Measurements from ENCODE around the gene CNIH3.

CNIH3 gene

DNA sequence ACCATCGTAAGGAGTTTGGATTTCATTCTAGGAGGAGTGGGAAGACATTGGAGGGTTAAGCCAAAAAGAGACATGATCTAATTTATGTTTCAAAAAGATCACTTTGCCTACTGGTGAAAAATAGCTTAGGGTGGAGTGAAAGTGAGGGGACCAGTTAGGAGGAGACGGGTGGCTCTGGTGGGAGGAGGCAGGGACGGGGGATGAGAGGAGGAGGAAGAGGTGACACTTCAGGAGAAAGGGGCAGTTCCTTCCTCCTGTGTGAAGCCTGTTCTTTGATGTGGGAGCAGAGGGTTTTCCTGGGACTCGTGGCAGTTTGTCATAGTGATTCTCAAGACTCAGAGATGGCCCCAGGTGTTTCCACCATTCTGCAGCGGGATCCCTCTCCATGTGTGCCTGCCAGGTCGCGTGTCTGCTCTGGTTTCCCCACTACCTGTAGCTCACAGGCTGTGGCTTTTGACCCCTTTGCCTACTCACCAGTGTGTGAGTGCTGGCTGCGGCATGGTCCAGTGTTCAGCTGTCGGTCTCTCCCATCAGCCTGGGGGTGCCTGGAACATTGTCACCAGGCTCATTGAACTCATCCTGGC is 102.4 kb downstream of the CNIH3 start:
- in situ Hi-C loops (cut with MboI; ENCODE audit: low sequenced_read_pairs), result no loop called here

DNA sequence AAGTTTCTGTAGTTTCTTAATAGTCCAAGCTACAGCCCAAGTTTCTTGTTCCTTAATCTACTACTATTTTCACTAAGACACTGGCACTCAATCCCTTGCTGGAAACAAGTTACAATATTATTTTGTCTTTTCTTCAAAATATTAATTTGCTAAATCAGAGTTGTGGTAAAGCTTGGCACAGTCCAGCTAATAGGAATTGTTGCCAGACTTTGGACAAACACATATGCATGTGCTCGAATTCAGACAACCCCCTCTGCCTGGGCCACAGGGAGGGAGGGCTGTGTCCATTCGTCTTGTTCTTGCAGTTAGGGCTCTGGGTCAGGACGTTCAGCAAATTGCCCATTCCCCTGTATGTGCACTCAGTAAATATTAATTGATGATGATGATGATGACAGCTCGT is 103.6 kb downstream of the CNIH3 start:
- in situ Hi-C loops (cut with MboI; ENCODE audit: low sequenced_read_pairs), result no loop called here

DNA sequence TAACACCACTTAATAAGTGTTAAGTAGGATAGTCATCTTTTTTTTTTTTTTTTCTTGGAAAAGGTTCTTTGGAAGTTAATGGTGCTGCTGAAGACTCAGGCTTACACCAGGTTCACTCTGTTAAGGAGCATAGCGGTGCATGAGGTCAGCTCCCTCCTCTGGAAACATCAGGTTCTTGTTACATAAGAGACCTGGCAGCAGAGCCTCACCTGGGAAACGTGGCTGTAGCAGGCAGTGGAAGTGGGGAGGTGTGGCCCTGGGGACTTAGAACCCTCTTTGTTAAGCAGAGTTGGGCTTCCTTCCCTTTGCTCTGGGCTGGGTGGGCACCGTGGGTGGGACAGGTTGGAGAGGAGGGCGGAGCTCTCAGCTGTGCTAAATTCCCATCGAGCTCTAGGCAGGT is 104.1 kb downstream of the CNIH3 start:
- in situ Hi-C loops (cut with MboI; ENCODE audit: low sequenced_read_pairs), result no loop called here

GRCh38 chr1:224721000-224721399 is 104.9 kb downstream of the CNIH3 start:
- in situ Hi-C loops (cut with MboI; ENCODE audit: low sequenced_read_pairs), result no loop called here

- in situ Hi-C loops (cut with MboI; ENCODE audit: low sequenced_read_pairs), result no loop called here
These were observed 106.7 kb downstream of the CNIH3 start for GRCh38 chr1:224722838-224723237.

DNA sequence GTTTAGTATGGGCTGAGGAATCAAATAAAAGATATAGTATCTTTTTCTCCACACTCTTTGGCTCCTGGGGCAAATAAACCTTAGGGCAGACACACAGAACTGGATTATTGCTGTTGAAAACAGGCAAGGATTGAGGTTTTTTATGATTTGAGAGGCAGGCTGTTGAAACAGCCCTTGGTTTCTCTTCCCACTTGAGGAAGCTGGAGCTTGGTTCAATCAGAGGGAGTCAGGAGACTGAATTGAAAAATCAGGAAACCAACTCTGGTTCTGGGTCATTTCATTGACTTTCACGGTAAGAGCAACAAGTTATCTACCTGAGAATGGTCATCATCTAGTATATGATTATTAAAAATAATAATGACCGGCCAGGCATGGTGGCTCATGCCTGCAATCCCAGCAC is 108.4 kb downstream of the CNIH3 start:
- in situ Hi-C loops (cut with MboI; ENCODE audit: low sequenced_read_pairs), result no loop called here

DNA sequence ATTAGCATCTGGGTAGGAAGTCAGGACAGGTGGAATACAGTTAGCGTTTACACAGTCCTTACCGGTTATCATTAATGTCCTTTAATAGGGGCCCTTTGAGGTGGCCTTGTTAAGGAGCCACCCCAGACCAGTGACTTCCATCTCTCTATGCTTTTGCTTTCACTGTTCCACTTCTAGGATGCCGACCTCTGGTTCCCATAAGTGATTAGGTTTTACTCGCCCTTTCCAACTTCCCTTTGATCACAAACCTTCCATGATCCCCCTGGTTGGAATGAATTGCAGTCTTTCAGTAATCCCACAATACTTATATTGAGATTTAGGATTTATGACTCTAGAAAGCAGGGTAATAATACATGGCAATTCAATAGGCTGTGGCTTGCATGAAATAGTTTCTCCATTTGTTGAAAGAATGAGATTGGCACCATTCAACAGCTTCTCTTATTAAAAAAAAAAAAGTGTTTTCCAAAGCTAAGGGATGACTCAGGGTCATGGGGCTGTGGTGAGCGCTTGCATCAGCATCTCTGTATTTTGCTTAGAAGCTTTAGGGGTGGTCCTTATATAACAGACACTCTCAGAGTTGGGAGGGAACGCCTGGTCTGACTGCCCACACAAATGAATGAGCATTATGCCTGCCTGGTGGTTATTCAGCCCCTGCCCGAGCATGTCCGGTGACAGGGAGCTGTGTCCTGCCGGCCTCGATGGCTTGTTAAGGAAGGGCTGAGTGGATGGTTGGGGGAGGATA is 110.5 kb downstream of the CNIH3 start:
- in situ Hi-C loops (cut with MboI; ENCODE audit: low sequenced_read_pairs), result no loop called here

- in situ Hi-C loops (cut with MboI; ENCODE audit: low sequenced_read_pairs), result no loop called here
These were observed 111.5 kb downstream of the CNIH3 start for GRCh38 chr1:224727351-224728289.

DNA sequence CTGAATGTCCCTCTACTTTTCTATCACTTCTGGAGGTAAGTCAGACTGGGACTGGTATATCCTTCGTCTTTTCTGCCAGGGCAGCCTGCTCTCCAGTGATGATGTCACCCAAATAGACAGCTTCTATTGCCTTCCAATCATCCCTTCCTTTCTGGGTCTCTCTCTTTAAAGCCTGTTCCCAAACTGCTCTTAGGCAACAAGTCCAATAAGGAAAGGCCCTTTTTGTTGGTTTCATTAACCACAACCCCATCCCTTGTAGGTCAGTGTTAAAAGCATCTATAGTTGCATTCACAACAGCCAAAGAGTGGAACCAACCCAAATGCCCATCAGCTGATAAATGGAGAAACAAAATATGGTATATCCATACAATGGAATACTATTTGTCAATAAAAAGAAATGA is 114.4 kb downstream of the CNIH3 start:
- in situ Hi-C loops (cut with MboI; ENCODE audit: low sequenced_read_pairs), result no loop called here

- in situ Hi-C loops (cut with MboI; ENCODE audit: low sequenced_read_pairs), result no loop called here
These were observed 114.8 kb downstream of the CNIH3 start for GRCh38 chr1:224730965-224731364.

GRCh38 chr1:224731633-224732032 is 115.5 kb downstream of the CNIH3 start:
- in situ Hi-C loops (cut with MboI; ENCODE audit: low sequenced_read_pairs), result no loop called here

DNA sequence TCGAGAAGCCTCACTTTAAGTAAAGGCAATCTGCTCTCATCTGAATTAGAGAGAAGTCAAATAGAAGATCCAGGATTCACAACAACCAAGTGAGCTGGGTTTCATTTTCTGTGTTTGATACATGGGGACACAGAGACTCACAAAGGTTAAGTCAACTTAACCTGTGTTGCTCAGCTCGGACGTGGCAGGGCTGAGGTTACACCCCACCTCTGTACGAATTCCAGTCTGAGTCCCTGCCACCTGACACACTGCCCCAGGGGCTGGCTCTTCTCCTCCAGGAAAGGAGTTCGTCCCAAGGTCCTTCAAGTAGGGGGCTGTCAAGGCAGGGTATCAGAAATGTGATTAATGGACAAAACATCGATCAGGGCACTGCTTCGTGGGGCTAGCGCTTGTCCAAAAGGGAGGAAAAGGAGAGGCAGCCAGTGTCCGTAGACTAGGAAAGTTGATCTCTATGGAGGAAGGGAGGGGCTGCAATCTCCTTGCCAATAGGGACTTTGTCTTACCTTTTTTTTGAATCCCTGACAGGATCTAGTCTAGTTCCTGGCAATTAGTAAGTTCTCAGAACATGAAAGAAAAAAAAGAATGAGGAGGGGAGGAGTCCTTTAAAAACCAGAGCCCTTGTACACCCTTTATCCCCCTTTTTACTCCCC is 116.4 kb downstream of the CNIH3 start:
- in situ Hi-C loops (cut with MboI; ENCODE audit: low sequenced_read_pairs), result no loop called here

DNA sequence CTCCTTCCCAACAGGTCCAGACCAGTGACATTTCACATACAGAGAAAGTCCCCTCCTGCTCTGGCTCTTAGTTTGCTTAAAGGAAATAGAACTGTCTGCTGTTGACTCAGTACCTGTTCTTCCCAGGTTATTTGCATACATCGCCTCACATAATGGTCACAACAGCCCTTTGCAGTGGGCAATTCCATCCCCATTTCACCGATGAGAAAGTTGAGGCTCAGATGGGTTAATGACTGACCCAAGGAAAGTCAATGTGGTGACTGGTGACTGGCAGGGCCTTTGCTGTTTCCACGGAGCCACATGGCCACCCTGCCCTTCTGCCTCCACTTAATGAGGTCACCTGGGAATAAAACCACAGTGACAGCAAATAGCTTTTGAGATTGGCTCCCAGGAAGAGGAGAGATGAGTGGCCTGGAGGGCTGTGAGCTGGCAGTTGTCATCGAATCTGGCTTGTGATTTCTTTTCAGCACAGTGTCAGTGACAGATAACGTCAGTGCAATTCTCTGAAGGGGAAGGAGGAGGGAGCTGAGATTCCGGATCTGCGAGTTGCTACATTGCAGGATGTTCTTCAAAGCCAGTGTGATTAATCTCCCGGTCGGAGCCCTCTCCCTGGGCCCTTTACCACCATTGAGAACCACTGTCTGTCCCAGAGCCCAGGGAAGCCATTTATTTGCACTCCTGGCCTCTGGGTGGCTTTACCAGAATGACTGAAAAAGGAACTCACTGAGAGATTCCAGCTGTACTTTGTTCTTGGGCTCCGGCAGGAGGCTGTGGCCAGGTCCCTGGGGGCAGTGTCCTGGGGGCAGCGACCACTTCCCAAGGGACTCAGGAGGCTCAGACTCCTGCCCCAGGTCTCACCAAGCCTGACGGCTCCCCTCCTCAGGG is 117.2 kb downstream of the CNIH3 start:
- in situ Hi-C loops (cut with MboI; ENCODE audit: low sequenced_read_pairs), result no loop called here

GRCh38 chr1:224734261-224734935 is 118.3 kb downstream of the CNIH3 start:
- in situ Hi-C loops (cut with MboI; ENCODE audit: low sequenced_read_pairs), result no loop called here

DNA sequence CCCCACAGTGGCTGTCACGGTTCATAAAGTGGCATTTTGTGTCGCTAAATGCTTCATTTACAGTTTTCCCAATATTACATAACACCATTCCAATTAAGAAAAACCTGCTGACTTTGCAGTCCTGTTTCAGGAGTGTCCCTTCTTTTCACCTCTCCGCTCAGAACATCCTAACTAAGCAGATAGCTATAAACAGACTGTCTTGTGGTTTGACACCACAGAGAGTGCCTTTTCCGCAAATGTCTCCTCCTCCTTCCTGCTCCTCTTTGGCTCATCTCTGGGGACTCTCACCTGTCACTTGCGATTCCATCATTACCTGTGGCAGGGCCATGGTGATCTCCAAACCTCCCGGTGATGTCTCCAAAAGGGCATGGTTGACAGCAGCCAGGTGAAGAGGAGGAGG is 119.0 kb downstream of the CNIH3 start:
- in situ Hi-C loops (cut with MboI; ENCODE audit: low sequenced_read_pairs), result no loop called here

DNA sequence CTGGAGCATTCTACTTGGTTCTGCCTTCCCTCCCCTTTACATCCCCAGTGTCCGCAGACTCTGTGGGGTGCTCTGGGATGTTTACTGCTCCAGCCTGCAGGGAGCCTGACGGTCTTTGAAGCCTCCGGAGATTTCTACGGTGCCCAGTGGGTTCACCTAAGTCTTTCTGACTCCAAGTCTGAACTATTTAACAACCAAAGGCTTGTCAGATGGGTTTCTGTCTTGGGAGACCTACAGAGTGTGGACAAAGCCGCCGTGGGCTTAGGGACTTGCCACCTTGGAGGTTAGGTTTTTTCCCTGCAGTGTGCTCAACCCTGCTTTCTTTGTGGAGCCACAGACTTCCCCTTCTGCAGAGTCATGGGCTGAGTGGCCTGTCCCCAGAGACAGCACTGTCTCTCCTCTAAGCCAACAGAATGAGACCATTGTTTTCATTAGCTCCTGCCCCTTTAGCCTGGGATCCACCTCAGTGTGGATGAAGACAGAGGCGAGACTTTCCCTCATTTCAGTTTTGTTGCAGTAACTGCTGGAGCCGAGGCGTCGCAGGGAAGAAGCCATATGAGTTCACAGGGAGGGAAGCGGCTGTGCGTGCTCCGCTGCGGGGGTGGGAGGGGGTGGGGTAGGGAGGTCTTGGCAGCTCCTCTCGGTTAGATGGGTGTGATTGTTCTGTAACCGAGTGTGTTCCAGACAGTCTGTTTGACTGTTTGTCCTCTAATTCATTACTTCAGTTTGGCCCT is 120.7 kb downstream of the CNIH3 start:
- in situ Hi-C loops (cut with MboI; ENCODE audit: low sequenced_read_pairs), result no loop called here

DNA sequence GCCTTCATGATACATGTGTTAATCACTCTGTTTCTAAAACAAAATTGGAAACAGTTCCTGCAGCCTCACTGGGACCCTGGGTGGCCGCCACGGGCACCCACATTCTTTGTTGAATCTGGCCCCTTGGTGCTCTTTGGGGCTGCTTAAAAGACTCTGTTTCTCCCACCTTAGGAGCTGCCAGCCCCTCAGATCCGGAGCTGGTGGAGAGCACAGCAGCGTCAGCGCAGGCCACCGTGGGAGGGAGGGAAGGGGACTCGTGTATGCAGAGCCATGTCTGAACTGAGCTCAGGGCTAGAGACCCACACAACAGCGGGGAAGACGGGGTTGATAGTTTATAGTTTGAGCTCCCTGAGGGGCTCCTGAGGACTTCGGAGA is 121.2 kb downstream of the CNIH3 start:
- in situ Hi-C loops (cut with MboI; ENCODE audit: low sequenced_read_pairs), result no loop called here

DNA sequence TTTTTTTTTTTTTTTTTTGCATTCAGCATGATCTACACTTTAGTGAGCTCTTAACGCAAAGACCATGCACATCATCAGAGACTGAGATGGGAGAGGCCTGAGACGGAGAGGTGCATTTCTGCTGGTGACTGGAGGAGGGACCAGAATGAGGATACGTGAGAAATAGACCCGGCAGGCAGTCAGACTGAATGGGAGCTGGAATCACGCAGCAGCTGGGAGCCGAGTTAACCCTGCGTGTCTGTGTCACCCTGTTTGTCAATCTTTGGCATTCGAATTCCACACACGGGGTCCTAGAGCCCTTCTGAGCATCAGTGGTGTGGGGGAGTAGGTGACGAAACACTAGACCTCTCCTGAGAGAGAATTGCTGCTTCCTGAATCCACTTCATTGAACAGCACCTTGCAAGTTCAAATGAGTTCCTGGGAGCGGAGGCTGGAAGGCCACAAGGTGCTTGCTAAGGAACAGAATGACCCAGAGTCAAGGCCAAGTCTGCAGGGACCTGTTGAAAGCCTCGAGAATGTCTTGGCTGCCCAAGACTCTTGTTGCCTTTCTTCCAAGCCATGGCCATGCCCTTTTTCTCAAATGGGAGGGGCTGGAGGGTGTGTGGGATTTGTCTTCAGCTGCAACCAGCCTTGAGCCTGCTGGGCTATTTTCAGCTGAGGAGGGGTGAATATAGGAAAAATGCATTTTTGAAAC is 123.3 kb downstream of the CNIH3 start:
- in situ Hi-C loops (cut with MboI; ENCODE audit: low sequenced_read_pairs), result no loop called here
